ENCODE measurements around the gene AKR7A2. TPM values are rescaled to one million over a fixed set of nuclear protein-coding genes. Genes with fewer than 3 reads are reported as not detected.
"Not testable (repeated sequence)": the region's sequence is repeated elsewhere in the genome, so short reads cannot be mapped to it uniquely, and the experiment has no call there.

Gene AKR7A2
- total RNA-seq, 1 experiment from 2014 or later: 27.5 TPM

DNA sequence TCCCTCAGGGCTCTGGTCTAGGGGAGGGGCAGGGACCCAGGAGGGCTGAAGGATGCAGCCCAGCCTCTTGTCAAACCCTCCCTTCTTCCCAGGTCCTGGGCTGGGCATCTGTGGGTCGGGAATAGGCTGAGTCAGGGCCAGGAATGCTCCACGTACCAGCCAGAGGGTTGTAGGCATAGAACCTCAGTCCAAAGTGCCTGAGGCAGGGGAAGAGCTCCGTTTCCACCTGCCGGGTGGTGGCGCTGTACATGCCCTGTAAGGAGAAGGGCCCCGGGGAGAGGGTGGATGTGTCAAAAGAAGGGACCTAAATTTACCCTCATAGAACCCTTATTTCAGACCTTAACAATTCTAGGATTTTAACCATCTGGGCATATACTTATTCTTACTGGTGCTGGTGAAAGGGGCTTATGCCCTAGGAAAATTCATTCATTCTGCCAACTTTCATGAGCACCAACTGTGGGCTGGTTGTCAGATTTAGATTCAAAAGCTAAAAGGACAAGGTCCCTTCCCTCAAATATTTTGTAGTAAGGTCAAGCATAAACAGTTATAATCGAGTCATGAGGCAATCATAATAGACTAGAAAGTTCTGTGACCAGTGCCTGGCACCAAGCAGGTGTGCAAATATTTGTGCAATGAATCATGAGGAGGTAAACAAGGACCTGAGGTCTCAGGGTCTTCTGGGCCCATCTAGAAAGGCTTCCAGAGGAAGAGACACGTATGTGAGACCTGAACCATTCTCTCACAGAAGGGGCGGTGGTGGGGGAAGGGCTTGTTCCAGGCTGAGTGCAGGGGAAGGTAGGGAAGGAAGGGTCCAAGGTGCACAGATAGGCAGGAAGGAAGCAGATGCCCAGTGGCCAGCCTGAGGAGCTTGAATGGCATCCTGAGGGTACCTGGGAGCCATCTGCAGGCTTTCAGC lies 42.3 kb downstream of the AKR7A2 start:
- DNase-seq (ENCODE audit: extremely low read depth, low read depth): not testable (repeated sequence)

DNA sequence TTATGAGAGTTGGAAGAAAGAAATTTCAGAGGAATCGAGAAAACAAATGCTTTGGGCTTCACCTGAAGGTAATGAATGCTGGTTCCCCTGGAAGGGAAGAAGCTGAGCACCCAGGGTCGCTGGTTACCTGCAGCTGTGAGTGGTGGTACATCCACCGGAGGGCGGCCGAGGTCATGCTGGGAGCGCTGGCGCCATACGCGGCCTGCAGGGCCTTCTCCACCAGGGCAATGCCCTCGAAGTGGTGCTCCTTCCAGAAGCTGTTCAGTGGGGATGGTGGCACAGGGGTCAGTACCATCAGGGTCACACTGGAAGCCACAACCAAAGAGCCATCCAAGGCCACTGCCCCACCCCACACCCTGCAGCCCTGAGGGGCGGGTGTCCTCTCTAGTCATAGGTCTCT lies 43.5 kb downstream of the AKR7A2 start:
- no peak for DNase-seq (ENCODE audit: extremely low read depth, low read depth)

DNA sequence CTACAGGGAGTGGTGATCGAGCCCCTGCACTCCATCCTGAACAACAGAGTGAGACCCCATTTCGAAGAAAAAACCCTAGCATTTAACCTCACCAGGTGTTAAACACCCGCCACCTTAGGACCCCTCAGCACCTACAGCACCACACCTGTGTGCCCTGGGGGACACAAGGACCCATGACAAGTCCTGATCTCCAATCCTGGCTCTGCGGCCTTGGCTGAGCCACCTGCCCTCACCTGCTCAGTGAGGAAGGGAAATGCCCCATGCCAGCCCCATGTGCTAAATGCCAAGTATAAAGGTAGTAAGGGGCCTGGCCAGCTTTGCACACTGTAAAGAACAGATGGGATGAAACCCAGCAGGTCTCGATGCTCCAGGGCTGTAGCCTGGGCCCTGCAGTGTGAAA lies 49.2 kb downstream of the AKR7A2 start:
- DNase-seq (ENCODE audit: extremely low read depth, low read depth): no peak

DNA sequence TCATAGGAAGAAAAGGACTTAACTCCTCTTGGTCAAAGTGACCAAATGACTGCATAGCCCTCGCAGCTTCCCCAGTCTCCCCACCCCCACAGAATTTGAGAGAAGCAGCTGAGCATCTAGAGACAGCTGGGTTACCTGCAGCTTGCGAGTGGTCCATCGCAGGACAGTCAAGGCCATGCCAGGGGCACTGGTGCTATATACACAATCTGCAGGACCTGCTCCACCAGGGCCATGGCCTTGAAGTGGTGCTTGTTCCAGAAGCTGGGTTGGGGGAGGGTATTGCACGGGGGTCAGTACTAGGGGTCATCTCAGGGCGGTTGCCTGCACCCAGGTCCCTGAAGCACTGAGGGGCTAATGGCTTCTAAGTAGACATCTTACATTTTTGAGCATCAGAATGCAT lies 49.9 kb downstream of the AKR7A2 start:
- no peak for DNase-seq (ENCODE audit: extremely low read depth, low read depth)

DNA sequence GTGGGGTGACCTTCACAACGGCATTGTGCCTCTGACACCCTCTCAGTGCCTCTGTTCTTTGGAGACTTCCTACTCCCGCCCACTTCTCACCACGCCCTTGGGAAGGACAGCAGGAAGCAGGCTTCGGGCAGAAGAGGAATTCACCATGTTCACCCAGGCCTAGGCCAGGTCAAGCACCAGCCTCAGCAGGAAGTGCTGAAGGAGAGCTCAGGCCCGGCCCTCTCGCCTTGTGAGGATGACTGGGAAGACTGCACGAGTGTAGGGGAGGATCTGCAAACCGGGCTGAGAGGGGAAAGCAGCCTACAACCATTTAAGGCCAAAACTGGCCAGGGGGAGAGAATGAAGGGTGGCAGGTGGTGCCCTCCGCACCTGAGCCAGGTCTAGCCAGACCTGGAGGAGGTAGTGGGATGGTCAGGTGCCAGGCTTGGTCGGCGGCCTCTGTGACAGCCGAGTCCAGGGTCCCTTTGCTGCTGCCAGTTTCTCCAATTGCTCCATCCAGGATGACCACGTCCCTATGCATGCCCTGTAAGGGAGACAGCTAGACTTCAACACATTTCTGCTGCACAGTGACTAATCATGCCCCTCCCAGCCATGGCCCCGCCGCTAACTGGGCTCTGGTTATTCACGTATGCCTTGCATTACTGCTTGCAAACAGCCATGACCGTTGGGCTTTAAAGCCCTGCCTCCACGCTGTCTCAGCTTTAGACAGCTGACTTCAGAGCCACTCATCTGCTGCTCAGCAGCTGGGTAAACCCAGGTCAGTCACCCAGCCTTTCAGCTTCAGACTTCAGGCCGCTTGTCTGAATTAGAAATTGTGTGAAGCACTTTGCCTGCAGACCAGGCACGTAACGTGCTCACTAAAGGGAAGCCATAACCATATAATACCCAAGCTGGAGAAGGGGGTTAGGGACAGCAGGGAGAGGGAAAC lies 51.5 kb downstream of the AKR7A2 start:
- DNase-seq (ENCODE audit: extremely low read depth, low read depth): no peak

DNA sequence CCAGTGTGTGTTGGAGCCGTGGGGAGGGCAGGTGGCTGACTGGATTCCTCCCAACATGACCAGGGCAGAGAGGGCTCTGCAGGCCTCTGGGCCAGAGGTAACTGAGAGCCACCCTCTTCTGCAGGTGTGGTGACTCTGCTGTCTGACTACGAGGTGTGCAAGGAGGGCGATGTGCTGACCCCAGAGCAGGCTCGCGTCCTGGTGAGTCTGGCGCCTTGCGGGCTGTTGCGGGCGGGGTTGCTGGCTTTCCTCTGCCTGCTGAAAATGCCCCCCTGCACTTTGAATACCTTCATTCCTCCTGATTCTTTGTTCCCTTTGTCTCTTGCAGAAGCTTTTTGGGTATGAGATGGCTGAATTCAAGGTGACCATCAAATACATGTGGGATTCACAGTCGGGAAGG lies 53.6 kb downstream of the AKR7A2 start:
- DNase-seq (ENCODE audit: extremely low read depth, low read depth): no peak

DNA sequence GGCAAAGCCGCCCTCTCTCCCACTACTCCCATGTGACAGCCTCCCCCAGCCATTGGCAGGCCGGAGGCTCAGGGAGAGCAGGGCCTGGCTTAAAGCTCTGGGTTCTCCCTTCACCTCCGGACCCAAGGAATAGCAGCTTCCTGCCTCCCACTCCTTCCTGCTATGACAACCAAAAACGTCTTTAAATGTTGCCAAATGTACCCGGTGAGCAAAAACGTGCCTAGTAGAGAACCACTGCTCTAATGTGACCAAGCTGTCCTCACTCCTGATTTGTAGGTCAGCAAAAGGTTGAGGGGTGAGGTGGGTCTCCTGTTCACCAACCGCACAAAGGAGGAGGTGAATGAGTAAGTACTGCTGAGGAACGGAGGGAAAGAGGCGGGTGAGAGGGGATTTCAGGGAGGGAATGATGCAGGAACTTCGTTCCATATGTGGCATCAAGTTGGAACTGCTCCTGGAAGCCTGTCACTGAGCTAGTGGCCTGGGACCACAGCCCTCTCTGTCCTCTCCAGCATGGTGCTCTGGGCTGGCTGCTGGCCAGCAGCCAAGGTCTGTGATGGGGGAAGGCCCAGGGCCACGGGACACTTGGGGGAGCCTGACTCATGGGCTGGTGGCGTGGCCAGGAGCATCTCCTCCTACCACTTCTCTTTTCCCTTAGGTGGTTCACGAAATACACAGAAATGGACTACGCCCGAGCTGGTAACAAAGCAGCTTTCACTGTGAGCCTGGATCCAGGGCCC lies 54.6 kb downstream of the AKR7A2 start:
- DNase-seq (ENCODE audit: extremely low read depth, low read depth): no peak

DNA sequence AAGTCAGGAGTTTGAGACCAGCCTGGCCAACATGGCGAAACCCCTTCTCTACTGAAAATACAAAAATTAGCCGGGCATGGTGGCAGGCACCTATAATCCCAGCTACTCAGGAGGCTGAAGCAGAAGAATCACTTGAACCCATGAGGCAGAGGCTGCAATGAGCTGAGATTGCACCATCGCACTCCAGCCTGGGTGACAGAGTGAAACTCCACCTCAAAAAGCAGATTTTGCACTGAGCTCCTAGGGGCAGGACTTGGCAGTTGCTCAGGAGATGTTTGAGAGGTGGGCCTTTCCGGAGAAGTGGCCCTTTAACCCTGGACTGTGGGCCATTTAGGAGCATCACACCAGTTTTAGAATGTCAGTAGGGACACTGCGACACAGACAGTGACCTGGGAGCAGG lies 55.6 kb downstream of the AKR7A2 start:
- not testable (repeated sequence) for DNase-seq (ENCODE audit: extremely low read depth, low read depth)

DNA sequence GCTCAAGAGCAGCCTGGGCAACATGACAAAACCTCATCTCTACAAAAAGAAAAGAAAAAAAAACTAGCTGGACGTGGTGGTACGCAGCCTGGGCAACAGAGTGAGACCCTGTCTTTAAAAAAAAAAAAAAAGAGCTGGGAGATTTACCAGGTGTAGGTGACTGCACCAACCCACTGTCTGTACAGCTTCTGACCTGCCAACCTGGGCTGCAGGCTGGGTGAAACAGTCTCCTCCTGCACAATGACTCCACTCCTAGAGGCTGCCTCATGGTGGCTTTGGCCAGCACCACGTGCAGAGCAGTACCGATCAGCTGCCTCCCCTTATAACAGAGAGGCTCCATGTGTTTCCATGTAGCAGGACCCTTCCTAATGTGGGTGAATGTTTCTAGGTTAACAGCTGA lies 56.7 kb downstream of the AKR7A2 start:
- no peak for DNase-seq (ENCODE audit: extremely low read depth, low read depth)

DNA sequence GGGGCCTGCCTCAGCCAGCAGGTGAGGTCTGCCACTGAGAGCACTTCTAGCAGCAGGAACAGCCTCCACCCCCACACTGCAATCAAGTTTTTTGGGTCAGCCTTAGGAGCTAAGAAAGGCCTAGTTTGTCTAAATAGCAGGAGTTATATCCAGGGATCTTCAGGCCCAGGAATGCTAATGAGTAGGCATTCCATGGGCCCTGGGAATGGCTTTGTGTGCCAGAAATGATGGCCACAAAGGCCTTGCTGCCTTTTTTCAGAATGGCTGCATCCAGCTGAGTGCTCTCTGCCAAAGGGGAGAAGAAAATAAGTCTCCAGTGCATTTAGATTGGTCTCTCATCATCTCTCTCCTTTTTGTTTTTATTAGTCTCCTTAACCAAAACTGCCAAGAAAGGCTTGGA lies 57.5 kb downstream of the AKR7A2 start:
- no peak for DNase-seq (ENCODE audit: extremely low read depth, low read depth)

Small RNAs within 50 kb of the gene (small RNA-seq; reads per million reads assigned to genes)
- gene RNU6-1099P: 0 reads per million in 2 experiments

Other genes with a start within 250 kb of the AKR7A2 start
- gene UBR4, start 101.9 kb downstream of the AKR7A2 start, total RNA-seq (2014; rRNA removed; shearing (Covaris generic)): 210 and 215 TPM in 2 replicates
- 67.6 and 79.0 TPM in 2 replicates for gene EMC1, start 60.6 kb downstream of the AKR7A2 start, total RNA-seq (2014; rRNA removed; shearing (Covaris generic))
- gene MRTO4, start 60.3 kb downstream of the AKR7A2 start, total RNA-seq (2014; rRNA removed; shearing (Covaris generic)): 35.8 and 36.9 TPM in 2 replicates
- 0.17 and 0.22 TPM in 2 replicates for gene AKR7A3, start 23.4 kb downstream of the AKR7A2 start, total RNA-seq (2014; rRNA removed; shearing (Covaris generic))
- gene SLC66A1, start 182 bp upstream of the AKR7A2 start, total RNA-seq (2014; rRNA removed; shearing (Covaris generic)): 10.2 and 10.5 TPM in 2 replicates
- 37.6 and 43.7 TPM in 2 replicates for gene CAPZB, start 173.4 kb upstream of the AKR7A2 start, total RNA-seq (2014; rRNA removed; shearing (Covaris generic))